Measurements from ENCODE around the gene ELN.
"Not testable (repeated sequence)": the region's sequence is repeated elsewhere in the genome, so short reads cannot be mapped to it uniquely, and the experiment has no call there.

Gene ELN

DNA sequence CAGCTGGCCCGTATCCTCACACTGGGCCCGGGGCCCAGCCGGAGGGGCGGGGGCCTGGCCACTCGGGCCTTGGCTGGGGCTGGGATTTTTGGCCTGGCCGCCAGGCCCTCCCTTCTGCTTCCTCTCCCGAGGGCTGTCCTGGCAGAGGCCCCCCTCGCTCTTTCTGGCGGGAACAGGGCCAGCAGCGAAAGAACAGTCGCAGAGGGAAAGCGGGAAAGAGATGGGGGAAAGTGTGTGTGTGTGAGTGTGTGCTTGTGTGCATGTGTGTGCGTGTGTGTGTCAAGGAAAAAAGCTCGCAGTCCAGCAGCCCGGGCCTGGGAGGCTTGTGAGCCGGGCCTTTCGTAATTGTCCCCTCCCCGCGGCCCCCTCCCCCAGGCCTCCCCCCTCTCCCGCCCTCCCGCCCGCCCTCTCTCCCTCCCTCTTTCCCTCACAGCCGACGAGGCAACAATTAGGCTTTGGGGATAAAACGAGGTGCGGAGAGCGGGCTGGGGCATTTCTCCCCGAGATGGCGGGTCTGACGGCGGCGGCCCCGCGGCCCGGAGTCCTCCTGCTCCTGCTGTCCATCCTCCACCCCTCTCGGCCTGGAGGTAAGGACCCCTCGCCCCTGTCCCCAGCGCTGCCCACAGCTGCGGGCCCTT is at the start of gene ELN:
TSS of gene ELN (plus strand) at position 491 of the 638 bp plus-strand sequence. CDS start at position 506, 15 bp downstream.
- DNase-seq (ENCODE audit: low spot score) = no peak

DNA sequence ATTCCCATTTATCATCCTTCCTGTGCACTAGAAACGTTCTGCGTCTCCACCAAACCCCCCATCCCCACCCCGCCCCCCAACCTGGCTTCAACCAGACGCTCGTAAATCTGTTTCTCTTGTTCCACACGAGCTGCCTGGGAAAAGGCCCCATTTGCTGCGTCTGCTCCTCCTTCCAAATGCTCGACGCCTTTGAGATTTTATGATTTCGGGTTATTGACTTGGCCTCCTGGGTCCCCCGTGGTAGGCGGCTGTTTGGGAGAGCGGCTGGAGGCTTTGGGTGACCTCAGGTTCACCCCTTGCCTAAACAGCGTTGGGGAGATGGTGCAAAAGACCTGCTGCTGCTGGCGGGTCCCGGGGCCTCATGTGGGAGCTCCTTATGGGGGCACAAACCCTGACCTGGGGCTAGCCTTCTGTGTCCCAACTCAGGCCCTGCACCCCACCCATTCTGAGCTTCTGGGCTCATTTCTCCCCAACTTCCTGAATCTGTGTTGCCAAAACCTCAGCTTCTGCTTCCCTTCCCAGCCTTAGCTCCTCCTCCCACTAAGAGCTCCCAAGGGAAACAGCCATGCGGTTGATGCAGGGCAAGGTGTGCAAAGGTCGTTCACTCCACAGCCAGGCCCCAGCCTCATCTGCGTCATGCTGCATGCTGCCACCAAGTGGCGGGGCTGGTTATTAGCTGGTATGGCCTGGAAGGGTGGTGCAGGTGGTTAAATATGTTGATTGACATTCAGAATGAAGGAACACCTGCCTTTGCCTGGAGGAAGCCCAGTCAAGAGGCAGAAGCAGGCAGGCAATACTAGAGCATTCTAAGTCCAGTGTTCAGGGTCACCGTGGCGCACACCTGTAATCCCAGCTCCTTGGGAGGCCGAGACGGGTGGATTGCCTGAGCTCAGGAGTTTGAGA is 49.1 kb upstream of the ELN start:
- DNase-seq (ENCODE audit: low spot score) = peak; percentile 34

DNA sequence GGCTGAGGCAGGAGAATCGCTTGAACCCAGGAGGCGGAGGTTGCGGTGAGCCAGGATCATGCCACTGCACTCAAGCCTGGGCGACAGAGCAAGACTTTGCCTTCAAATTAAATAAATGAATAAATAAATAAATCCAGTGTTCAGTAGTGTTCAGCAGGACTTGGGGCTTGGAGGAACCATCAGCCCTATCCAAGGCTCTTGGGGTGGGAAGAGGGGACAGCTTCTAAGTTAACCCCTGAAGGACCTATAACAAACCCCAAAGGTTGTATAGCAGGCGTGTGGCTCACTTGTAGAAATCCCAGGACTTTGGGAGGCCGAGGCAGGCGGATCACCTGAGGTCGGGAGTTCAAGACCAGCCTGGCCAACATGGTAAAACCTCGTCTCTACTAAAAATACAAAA is 48.3 kb upstream of the ELN start:
- DNase-seq (ENCODE audit: low spot score) = not testable (repeated sequence)

DNA sequence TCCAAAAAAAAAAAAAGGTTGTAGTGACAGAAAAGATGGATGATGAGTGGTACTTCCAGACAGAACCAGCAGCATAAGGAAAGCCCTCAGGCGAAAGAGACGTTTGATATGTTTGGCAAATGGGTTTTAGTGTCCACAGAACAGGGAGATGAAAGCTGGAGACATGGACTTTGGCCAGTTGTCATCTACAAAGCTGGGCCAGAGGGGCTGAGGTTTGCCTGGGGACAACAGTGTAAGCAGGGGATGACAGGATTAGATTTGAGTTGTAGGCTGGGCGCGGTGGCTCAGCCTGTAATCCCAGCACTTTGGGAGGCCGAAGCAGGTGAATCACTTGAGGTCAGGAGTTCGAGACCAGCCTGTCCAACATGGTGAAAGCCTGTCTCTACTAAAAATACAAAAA is 47.8 kb upstream of the ELN start:
- no peak for DNase-seq (ENCODE audit: low spot score)

GRCh38 chr7:73981933-73982332 is 46.0 kb upstream of the ELN start:
- DNase-seq (ENCODE audit: low spot score) = no peak

GRCh38 chr7:73983437-73984164 is 44.4 kb upstream of the ELN start:
- no peak for DNase-seq (ENCODE audit: low spot score)

- no peak for DNase-seq (ENCODE audit: low spot score)
These were observed 43.3 kb upstream of the ELN start for GRCh38 chr7:73984481-73985205.

- no peak for DNase-seq (ENCODE audit: low spot score)
These were observed 42.2 kb upstream of the ELN start for GRCh38 chr7:73985737-73986141.

GRCh38 chr7:73986158-73986631 is 41.8 kb upstream of the ELN start:
- no peak for DNase-seq (ENCODE audit: low spot score)

GRCh38 chr7:73987298-73987697 is 40.7 kb upstream of the ELN start:
- DNase-seq (ENCODE audit: low spot score) = no peak

DNA sequence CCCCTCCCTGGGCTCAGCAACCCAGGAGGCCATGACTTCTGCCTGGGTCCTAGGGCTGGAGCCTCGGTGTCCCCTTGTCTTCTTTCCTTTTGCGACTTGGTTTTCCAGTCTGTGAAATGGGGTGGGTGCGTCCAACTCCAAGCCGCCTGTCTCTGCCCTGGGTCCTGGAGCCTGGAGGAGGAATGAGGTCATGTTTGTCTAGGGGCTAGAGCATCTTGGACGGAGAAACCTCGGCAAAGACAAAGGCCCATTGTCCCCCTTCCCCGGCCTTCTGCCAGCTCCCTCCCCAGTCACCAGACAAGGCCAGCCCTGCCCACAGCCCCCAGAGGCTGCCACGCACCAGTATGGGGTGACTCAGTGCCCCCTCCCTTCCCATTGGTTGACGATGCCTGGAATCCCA is 39.8 kb upstream of the ELN start:
- no peak for DNase-seq (ENCODE audit: low spot score)

DNA sequence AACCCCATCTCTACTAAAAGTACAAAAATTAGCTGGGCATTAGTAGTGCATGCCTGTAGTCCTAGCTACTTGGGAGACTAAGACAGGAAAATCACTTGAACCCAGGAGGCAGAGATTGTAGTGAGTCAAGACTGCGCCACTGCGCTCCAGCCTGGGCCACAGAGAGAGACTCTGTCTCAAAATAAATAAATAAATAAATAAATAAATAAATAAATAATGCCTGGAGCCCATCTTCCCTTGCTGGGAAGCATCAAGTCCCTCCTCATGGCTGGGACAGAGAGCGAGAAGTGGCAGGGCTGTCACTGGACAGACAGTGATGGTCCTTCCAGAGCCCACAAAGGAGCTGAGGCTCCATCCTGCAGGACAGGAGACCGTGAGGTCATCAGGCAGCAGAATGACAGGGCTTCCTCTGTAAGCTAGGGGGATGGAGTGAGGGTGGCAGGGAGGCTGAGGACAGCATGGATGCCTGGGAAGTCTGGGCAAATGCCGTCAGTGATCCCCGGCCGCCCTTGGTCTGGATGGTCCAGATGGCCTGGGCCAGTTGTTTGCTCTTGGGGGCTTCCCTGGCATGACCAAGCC is 36.4 kb upstream of the ELN start:
- no peak for DNase-seq (ENCODE audit: low spot score)

- no peak for DNase-seq (ENCODE audit: low spot score)
These were observed 35.8 kb upstream of the ELN start for GRCh38 chr7:73992101-73992562.

GRCh38 chr7:73994023-73994422 is 34.0 kb upstream of the ELN start:
- no peak for DNase-seq (ENCODE audit: low spot score)

DNA sequence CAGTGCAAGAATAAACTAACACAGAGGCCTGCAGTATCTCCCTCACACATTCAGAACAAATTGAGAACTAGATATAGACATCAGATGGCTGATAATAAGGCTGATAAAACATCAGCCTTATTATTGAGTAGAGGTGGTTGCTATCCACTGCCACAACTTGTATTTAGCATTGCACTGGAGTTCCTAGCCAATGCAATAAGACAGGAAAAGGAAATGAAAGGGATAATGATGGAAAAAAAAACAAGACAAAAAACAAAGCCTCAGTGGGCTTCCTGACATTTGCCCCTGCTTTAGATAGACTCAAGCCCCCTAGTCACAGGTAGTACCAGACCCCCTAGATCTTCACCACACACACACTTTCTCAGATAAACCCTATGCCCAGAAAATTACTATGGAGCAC is 33.2 kb upstream of the ELN start:
- no peak for DNase-seq (ENCODE audit: low spot score)

DNA sequence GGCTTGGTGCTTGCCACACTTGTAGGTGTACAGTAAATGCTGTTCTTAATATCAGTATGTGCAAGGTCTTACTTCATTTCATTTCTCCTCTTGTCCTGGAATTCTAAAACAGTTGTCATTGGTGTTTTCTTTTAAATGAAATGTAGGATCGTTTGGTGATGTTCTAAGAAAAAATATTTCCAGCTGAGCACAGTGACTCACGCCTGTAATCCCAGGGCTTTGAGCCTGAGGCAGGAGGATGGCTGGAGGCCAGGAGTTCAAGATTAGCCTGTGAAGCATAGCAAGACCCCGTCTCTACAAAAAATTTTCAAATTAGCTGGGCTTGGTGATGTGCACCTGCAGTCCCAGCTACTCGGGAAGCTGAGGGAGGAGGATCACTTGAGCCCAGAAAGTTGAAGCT is 32.6 kb upstream of the ELN start:
- DNase-seq (ENCODE audit: low spot score) = no peak

DNA sequence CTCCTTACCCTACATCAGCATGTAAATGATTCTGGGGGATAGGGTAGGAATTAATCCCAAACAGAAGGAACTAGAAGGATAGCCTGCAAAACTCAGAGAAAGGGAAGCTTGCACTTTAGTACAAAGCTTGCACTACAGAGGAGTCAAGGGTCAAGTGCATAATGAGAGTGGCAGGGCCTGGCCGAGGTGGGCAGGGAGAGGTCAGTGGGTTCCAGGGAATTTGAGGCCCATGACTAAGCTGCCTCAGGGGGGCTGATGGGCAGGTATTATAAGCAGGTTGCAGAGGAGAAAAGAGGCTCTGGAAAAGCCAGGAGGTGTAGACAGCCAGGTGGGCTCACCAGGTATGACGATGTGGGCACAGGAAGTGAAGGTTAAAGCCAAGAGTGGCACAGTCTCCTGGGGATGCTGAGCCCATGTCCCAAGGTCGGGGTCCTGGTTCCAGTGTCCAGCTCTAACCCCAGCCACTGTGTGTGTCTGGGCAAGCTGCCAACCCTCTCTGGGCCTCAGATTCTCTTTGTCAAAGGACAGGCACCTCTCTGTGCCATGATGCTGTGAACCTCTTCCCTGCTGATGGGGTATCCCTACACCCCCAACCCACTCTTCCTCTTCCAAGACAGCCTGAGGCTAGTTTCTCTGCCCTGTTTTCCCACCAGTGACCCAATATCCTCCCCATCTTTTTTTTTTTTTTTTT is 32.0 kb upstream of the ELN start:
- DNase-seq (ENCODE audit: low spot score) = no peak

- DNase-seq (ENCODE audit: low spot score) = no peak
These were observed 30.9 kb upstream of the ELN start for GRCh38 chr7:73997056-73997455.

DNA sequence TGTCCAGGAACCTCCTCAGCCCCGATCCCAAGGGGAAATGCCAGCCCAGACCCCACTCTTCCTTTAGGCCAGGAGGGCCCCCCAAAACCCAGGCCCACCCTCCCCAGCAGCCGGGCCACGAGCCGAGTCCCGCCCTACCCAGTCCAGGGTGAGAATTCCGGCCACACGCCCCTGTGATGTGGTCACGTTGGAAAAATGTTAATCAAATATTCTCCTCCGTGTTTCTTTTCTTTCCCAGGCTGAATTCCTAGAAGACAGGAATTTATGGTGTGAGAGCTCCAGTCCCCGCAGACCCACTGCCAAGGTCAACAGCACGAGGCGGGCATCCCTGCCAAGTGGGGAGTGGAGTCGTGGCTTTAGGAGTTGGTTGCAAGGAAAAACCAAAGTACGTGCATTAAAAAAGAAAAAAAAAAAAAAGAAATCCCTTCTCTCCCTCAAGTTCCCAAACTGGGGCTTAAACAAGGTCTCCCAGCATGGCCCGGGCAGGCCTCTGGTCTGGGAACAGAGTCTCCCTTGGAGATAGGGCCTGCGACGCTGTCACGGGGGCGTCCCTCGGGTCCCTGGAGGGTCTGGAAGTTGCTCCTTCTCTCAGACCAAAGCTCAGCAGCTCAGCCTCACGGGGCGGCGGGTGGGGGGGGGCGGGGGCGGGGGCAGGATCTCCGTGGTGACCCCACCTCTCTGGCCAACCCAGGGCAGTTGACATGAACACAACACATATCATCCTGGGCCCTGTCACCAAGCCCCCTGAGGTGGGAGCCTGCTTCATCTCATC is 28.1 kb upstream of the ELN start:
- DNase-seq (ENCODE audit: low spot score) = no peak

- DNase-seq (ENCODE audit: low spot score) = no peak
These were observed 27.4 kb upstream of the ELN start for GRCh38 chr7:74000489-74001149.
